K562 (cell line): ENCODE measurements around the gene ZNF598. TPM values are rescaled to one million over a fixed set of nuclear protein-coding genes. Genes with fewer than 3 reads are reported as not detected.
A peak's percentile ranks its signal among the peaks of the same experiment; 100 is the strongest.

Source experiments
- ATAC-seq: fragments of 200-7000 bp; cut with Tn5 transposase; 3 replicates; pipeline ENCODE4 v1.9.1; 2020; ENCODE audit warnings: moderate library complexity
- BruUV-seq: library from RNA; stranded (reverse); fragments of 400-500 nt; replicated peaks from 2 replicates; lab custom pipeline; 2021; lab: Mats Ljungman, UMichigan
- CTCF ChIA-PET: fragments of 300-600 bp; formaldehyde crosslinking; extraction: SDS; loops from one replicate; lab custom pipeline; 2021; ENCODE audit warnings: low intra/inter-chr PET ratio; lab: Yijun Ruan, JAX
- POLR2A ChIA-PET: fragments of 300-600, 350-650 bp; sonication (Branson Sonifier 250); formaldehyde crosslinking; extraction: SDS; loops from one replicate; lab custom pipeline; 2021; ENCODE audit warnings: antibody characterized with exemption, inconsistent platforms; lab: Yijun Ruan, JAX
- DNase-seq, 4 experiments: peaks; one replicate each; pipeline versions ENCODE4 v3.0.0 to v3.0.0-alpha.2; 2011 to 2018; ENCODE audit warnings: low spot score in 3 of 4, mixed read lengths in 3 of 4; ENCODE audit errors: extremely low read depth in 1 of 4
- FAIRE-seq: peaks from 2 replicates; lab custom pipeline; 2011; peaks lifted over from hg19 to GRCh38; lab: Jason Lieb, UNC
- H2AFZ ChIP-seq: 2 replicates; pipeline ENCODE4 v1.6.0; 2011; ENCODE audit warnings: low read depth, low read length, control low read depth, inconsistent platforms
- H3K27ac ChIP-seq: fragments of 200-600 bp; 3 replicates; pipeline ENCODE4 v1.8.0; 2011; ENCODE audit warnings: low read depth, mild to moderate bottlenecking, control low read depth, inconsistent platforms, low read length, moderate library complexity, mixed read lengths; ENCODE audit errors: extremely low read depth
- H3K27me3 ChIP-seq, 2 experiments: fragments of 300-600 bp in 1 of 2; 2 replicates in 1 of 2; 3 replicates in 1 of 2; pipeline versions ENCODE4 v1.6.0 to v1.8.0; 2011; ENCODE audit warnings: inconsistent platforms in 2 of 2, low read length in 2 of 2, mild to moderate bottlenecking in 1 of 2, mixed read lengths in 1 of 2, moderate library complexity in 1 of 2; ENCODE audit not compliant: control insufficient read depth in 2 of 2, insufficient read depth in 2 of 2
- H3K36me3 ChIP-seq: fragments of 300-600 bp; 3 replicates; pipeline ENCODE4 v1.8.0; 2011; ENCODE audit warnings: mild to moderate bottlenecking, low read length, inconsistent platforms; ENCODE audit not compliant: control insufficient read depth, insufficient read depth
- H3K4me1 ChIP-seq, 2 experiments: fragments of 200-600 bp in 1 of 2; replicated peaks in 1 of 2; 2 replicates in 1 of 2; 3 replicates in 1 of 2; pipeline versions ENCODE4 v1.5.1 to v1.8.0; 2011; ENCODE audit warnings: inconsistent platforms in 2 of 2, low read length in 2 of 2, mild to moderate bottlenecking in 1 of 2, mixed read lengths in 1 of 2, moderate library complexity in 1 of 2; ENCODE audit not compliant: control insufficient read depth in 2 of 2, insufficient read depth in 2 of 2
- H3K4me2 ChIP-seq: 2 replicates; pipeline ENCODE4 v1.6.1; 2011; ENCODE audit warnings: low read length, control low read depth, inconsistent platforms, mixed read lengths; ENCODE audit not compliant: insufficient read depth
- H3K4me3 ChIP-seq: fragments of 200-600 bp; sonication (generic), shearing (Covaris generic); 2 replicates; pipeline ENCODE4 v1.5.1; 2016; ENCODE audit warnings: control low read depth, inconsistent platforms
- H3K79me2 ChIP-seq: fragments of 200-600 bp; 3 replicates; pipeline ENCODE4 v1.8.0; 2011; ENCODE audit warnings: low read length, inconsistent platforms; ENCODE audit not compliant: control insufficient read depth, insufficient read depth
- H3K9ac ChIP-seq, 2 experiments: 2 replicates each; pipeline versions ENCODE4 v1.6.0 to v1.6.1; 2011; ENCODE audit warnings: low read depth in 2 of 2, low read length in 2 of 2, control low read depth in 1 of 2, inconsistent platforms in 1 of 2, mild to moderate bottlenecking in 1 of 2, mixed read lengths in 1 of 2; ENCODE audit not compliant: insufficient read depth in 1 of 2
- H3K9me1 ChIP-seq: one replicate; pipeline ENCODE4 v1.6.0; 2011; ENCODE audit warnings: inconsistent platforms, mild to moderate bottlenecking, low read length, moderate library complexity; ENCODE audit not compliant: control insufficient read depth, insufficient read depth
- H3K9me3 ChIP-seq: replicated peaks from 2 replicates; pipeline ENCODE4 v1.5.1; 2011; ENCODE audit warnings: low read depth, low read length, inconsistent platforms; ENCODE audit not compliant: control insufficient read depth, insufficient read depth
- H4K20me1 ChIP-seq: replicated peaks from 2 replicates; pipeline ENCODE4 v1.6.1; 2011; ENCODE audit warnings: low read length, inconsistent platforms, mixed read lengths; ENCODE audit not compliant: control insufficient read depth, insufficient read depth
- CEBPB ChIP-seq: fragments of 450-650 bp; IDR thresholded peaks from 2 replicates; pipeline ENCODE4 v1.6.1; 2016; ENCODE audit warnings: missing genetic modification characterization, missing compliant biosample characterization
- CEBPG ChIP-seq, 3 experiments: fragments of 200-800 bp in 1 of 3; sonication (Bioruptor generic) in 1 of 3; sonication (generic) in 1 of 3; formaldehyde crosslinking in 1 of 3; IDR thresholded peaks in 2 of 3; conservative IDR thresholded peaks in 1 of 3; 2 replicates each; pipeline versions ENCODE4 v1.6.1 to v1.8.0; 2016 to 2022; ENCODE audit warnings: missing compliant biosample characterization in 2 of 3, missing genetic modification characterization in 2 of 3, mild to moderate bottlenecking in 1 of 3, missing genetic modification reagents in 1 of 3
- CEBPZ ChIP-seq: fragments of 150-350 bp; IDR thresholded peaks from 2 replicates; pipeline ENCODE4 v1.6.1; 2014; ENCODE audit warnings: low read depth, mild to moderate bottlenecking, low read length, borderline replicate concordance
- FOXJ3 ChIP-seq: sonication (generic); formaldehyde crosslinking; IDR thresholded peaks from 2 replicates; pipeline ENCODE4 v1.4.0; 2020; ENCODE audit warnings: mild to moderate bottlenecking, missing genetic modification reagents
- NR2C2 ChIP-seq, 2 experiments: fragments of 200-800 bp in 1 of 2; sonication (Bioruptor generic) in 1 of 2; sonication (generic) in 1 of 2; formaldehyde crosslinking in 1 of 2; IDR thresholded peaks; 2 replicates each; pipeline versions ENCODE4 v1.6.1 to v1.8.0; 2016 to 2022; ENCODE audit warnings: mild to moderate bottlenecking in 1 of 2, missing compliant biosample characterization in 1 of 2, missing genetic modification characterization in 1 of 2, missing genetic modification reagents in 1 of 2
- POLR3G ChIP-seq: IDR thresholded peaks from 2 replicates; pipeline ENCODE4 v1.6.1; 2011; ENCODE audit not compliant: insufficient read length, insufficient replicate concordance; ENCODE audit errors: extremely low read depth
- RUNX1 ChIP-seq: sonication (generic); IDR thresholded peaks from 2 replicates; pipeline ENCODE4 v1.6.1; 2016; ENCODE audit warnings: antibody characterized with exemption, low read depth
- STAT5B ChIP-seq: fragments of 250-450 bp; sonication (Bioruptor Pico); IDR thresholded peaks from 2 replicates; pipeline ENCODE4 v1.8.0; 2021; ENCODE audit warnings: mild to moderate bottlenecking, inconsistent platforms
- ZNF449 ChIP-seq: fragments of 250-450 bp; sonication (Bioruptor Pico); IDR thresholded peaks from 2 replicates; pipeline ENCODE4 v1.8.0; 2022; ENCODE audit warnings: moderate library complexity, mild to moderate bottlenecking, inconsistent platforms
- ZNF644 ChIP-seq: fragments of 200-800 bp; sonication (Bioruptor generic); IDR thresholded peaks from 2 replicates; pipeline ENCODE4 v1.6.1; 2016; ENCODE audit warnings: low read depth, missing genetic modification characterization, missing compliant biosample characterization
- ZSCAN29 ChIP-seq: fragments of 450-650 bp; IDR thresholded peaks from 2 replicates; pipeline ENCODE4 v1.6.1; 2017
- WGBS: fragments of 100-300 bp; shearing (Covaris generic); methylation state at CpG from one replicate; pipeline ENCODE4 v1.1.6; 2016; ENCODE audit warnings: low coverage, mixed read lengths; ENCODE audit not compliant: insufficient coverage; ENCODE audit errors: missing lambda C conversion rate; 5-methylcytosine and 5-hydroxymethylcytosine counted together
- in situ Hi-C: fragments of 300-500 bp; cut with MboI; formaldehyde crosslinking; loops from 4 replicates; pipeline ENCODE4 v1.15.0; 2018; ENCODE audit warnings: inconsistent platforms, mixed read lengths
- intact Hi-C: fragments of 100-400 bp; cut with micrococcal nuclease; formaldehyde crosslinking; loops from 2 replicates; pipeline ENCODE4 v1.14.2; 2022
- polyA plus RNA-seq, 8 experiments: library from polyadenylated mRNA; depleted of rRNA in 4 of 8; stranded (reverse) in 5 of 8; unstranded in 3 of 8; fragments of >200 nt; fragmentation: Nextera tagmentation in 2 of 8; fragmentation: Illumina TruSeq in 1 of 8; extraction: Ambion mirVana in 2 of 8; extraction: Trizol in 1 of 8; gene quantifications; 2 replicates each; pipeline versions ENCODE4 v1.2.1 to v1.2.3, GENCODE V29; 2011 to 2014; ENCODE audit warnings: inconsistent platforms in 1 of 8, missing spikeins in 1 of 8
- total RNA-seq, 7 experiments: library from RNA; depleted of rRNA in 6 of 7; stranded (reverse); fragments of >200 nt in 6 of 7; fragmentation: Illumina TruSeq in 2 of 7; extraction: Trizol in 2 of 7; gene quantifications; 2 replicates each; pipeline versions ENCODE4 v1.2.1 to v1.2.3, GENCODE V29; 2011 to 2021; ENCODE audit warnings: low replicate concordance in 1 of 7
- TF ChIP-seq, protein P1 (sequence below): sonication (generic); formaldehyde crosslinking; IDR thresholded peaks from 2 replicates; pipeline ENCODE4 v1.4.0; 2020; ENCODE audit warnings: mild to moderate bottlenecking, missing genetic modification reagents

ZNF598 gene
- total and polyA plus RNA-seq, 9 of the 15 experiments (the other 6 are each of a cell fraction or from before 2014, with no cell fraction given), result 0.11 to 115 (median 29.6) TPM

- WGBS, result 2% methylated on average over 47 of the region's 58 CpGs
- TF ChIP-seq, protein P1, sequence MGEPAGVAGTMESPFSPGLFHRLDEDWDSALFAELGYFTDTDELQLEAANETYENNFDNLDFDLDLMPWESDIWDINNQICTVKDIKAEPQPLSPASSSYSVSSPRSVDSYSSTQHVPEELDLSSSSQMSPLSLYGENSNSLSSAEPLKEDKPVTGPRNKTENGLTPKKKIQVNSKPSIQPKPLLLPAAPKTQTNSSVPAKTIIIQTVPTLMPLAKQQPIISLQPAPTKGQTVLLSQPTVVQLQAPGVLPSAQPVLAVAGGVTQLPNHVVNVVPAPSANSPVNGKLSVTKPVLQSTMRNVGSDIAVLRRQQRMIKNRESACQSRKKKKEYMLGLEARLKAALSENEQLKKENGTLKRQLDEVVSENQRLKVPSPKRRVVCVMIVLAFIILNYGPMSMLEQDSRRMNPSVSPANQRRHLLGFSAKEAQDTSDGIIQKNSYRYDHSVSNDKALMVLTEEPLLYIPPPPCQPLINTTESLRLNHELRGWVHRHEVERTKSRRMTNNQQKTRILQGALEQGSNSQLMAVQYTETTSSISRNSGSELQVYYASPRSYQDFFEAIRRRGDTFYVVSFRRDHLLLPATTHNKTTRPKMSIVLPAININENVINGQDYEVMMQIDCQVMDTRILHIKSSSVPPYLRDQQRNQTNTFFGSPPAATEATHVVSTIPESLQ, result no peak
- no peak for TF ChIP-seq ZNF449 (CRISPR knock-in tag)
- no peak for TF ChIP-seq STAT5B (CRISPR knock-in tag)
- no peak for TF ChIP-seq CEBPG (CRISPR knock-in tag; IDR thresholded peaks at IDR 0.05)
- TF ChIP-seq CEBPG (tag; conservative IDR thresholded peaks at IDR 0.05 in 1 of 2, IDR thresholded peaks at IDR 0.05 in 1 of 2), result no peak
- TF ChIP-seq FOXJ3 (CRISPR knock-in tag), result no peak
- TF ChIP-seq ZSCAN29, result no peak
- TF ChIP-seq CEBPZ, result no peak
- TF ChIP-seq ZNF644, result 0 out of 2 replicates have a peak, but pooled peaks have one; percentile 7
- TF ChIP-seq CEBPB (tag), result no peak
- no peak for TF ChIP-seq NR2C2 (CRISPR knock-in tag; IDR thresholded peaks at IDR 0.05)
- TF ChIP-seq NR2C2 (tag; IDR thresholded peaks at IDR 0.05), result peak; percentile 96
- peak; percentile 3; the same call in 1 of the 2 replicates for TF ChIP-seq RUNX1
- no peak for TF ChIP-seq POLR3G
Observed at GRCh38 chr16:1984347-1985225, 25.0 kb downstream of the ZNF598 start.

More at GRCh38 chr16:1984347-1985225, 25.0 kb downstream of the ZNF598 start:
- Histone ChIP-seq H3K9ac (peak overlapping the region; percentile 67 to 98), H3K9me1 (no peaks in the 10 kb centered on the region), H3K36me3 (peaks cover 24% of the 10 kb centered on the region; the same call in 1 of the 3 replicates), H3K4me3 (peak overlapping the region; percentile 70), H3K9me3 (no peaks in the 10 kb centered on the region), H3K79me2 (peaks cover 16% of the 10 kb centered on the region), H3K4me2 (peak overlapping the region; percentile 82), H3K27me3 (no peaks in the 10 kb centered on the region), H3K4me1 (peaks cover 6 to 73% of the 10 kb centered on the region in 2 experiments; a peak in 4 of 5 replicates), H4K20me1 (no peaks in the 10 kb centered on the region), H3K27ac (peak overlapping the region; percentile 73), H2AFZ (peak overlapping the region; percentile 82)
- ATAC-seq (peak; percentile 25), DNase-seq (peak; percentile 46 to 72 (median 64)), FAIRE-seq (peak; percentile 65)
- TSS peak; percentile 68 for BruUV-seq
- in situ Hi-C loops (no loop called here), intact Hi-C loops (no loop called here)
- CTCF ChIA-PET, result interaction anchor here (0.7 kb wide), 1 partner anchor 197 kb away, joined by 3 read pairs; no protein-coding TSS in a partner anchor
- POLR2A ChIA-PET, result interaction anchor here (0.6 to 10.2 kb wide), 8 partner anchors 8 to 32 kb away, joined by 3 to 103 read pairs (median 4); partner anchors contain the start of genes RNF151, RPS2 and TBL3
